Fibroblast of upper back skin (primary cell): ENCODE data around the gene GALNT10.

Experiments used
- DNase-seq: peaks from one replicate; pipeline ENCODE4 v3.0.0-alpha.2; 2013

The GALNT10 gene

GRCh38 chr5:154268073-154268472 is 77.5 kb downstream of the GALNT10 start:
- DNase-seq, result no peak

GRCh38 chr5:154269414-154269813 is 78.9 kb downstream of the GALNT10 start:
- no peak for DNase-seq

GRCh38 chr5:154271466-154271865 is 80.9 kb downstream of the GALNT10 start:
- DNase-seq, result no peak

- no peak for DNase-seq
Measured at GRCh38 chr5:154271936-154272514, 81.5 kb downstream of the GALNT10 start.

- peak; percentile 59 for DNase-seq
Measured at GRCh38 chr5:154273028-154273617, 82.6 kb downstream of the GALNT10 start.

- DNase-seq, result no peak
Measured at GRCh38 chr5:154273963-154274827, 83.7 kb downstream of the GALNT10 start.

- peak; percentile 69 for DNase-seq
Measured at GRCh38 chr5:154274828-154275185, 84.3 kb downstream of the GALNT10 start.

GRCh38 chr5:154275566-154275965 is 85.0 kb downstream of the GALNT10 start:
- no peak for DNase-seq

- no peak for DNase-seq
Measured at GRCh38 chr5:154276261-154276972, 85.9 kb downstream of the GALNT10 start.

GRCh38 chr5:154276973-154277331 is 86.4 kb downstream of the GALNT10 start:
- peak; percentile 95 for DNase-seq

GRCh38 chr5:154277499-154277898 is 87.0 kb downstream of the GALNT10 start:
- DNase-seq, result peak; percentile 12

GRCh38 chr5:154278186-154278585 is 87.7 kb downstream of the GALNT10 start:
- peak; percentile 63 for DNase-seq

- DNase-seq, result peak; percentile 64
Measured at GRCh38 chr5:154278908-154279307, 88.4 kb downstream of the GALNT10 start.

- DNase-seq, result no peak
Measured at GRCh38 chr5:154284433-154284832, 93.9 kb downstream of the GALNT10 start.

GRCh38 chr5:154285661-154286408 is 95.3 kb downstream of the GALNT10 start:
- DNase-seq, result peak; percentile 91

- DNase-seq, result no peak
Measured at GRCh38 chr5:154286557-154286956, 96.0 kb downstream of the GALNT10 start.

GRCh38 chr5:154287136-154287535 is 96.6 kb downstream of the GALNT10 start:
- DNase-seq, result peak; percentile 93

GRCh38 chr5:154288145-154288544 is 97.6 kb downstream of the GALNT10 start:
- DNase-seq, result peak; percentile 86

- no peak for DNase-seq
Measured at GRCh38 chr5:154291917-154292316, 101.4 kb downstream of the GALNT10 start.

GRCh38 chr5:154293219-154293618 is 102.7 kb downstream of the GALNT10 start:
- no peak for DNase-seq

- no peak for DNase-seq
Measured at GRCh38 chr5:154295551-154295950, 105.0 kb downstream of the GALNT10 start.

GRCh38 chr5:154296525-154297159 is 106.1 kb downstream of the GALNT10 start:
- no peak for DNase-seq
